HG03039 (cell line): ENCODE results near the gene KRTAP19-3.
"Not testable (repeated sequence)": the region's sequence is repeated elsewhere in the genome, so short reads cannot be mapped to it uniquely, and the experiment has no call there.

Experiments
- ATAC-seq: cut with Tn5 transposase; IDR thresholded peaks from one replicate; pipeline ENCODE4 v1.9.1; 2021; ENCODE audit warnings: mild to moderate bottlenecking, moderate library complexity; ENCODE audit not compliant: unreplicated experiment

KRTAP19-3 gene

GRCh38 chr21:30491963-30492428, at the start of gene KRTAP19-3:
Gene KRTAP19-3, minus strand, starts transcription at chr21:30492013. Its CDS starts 56 bp downstream, at chr21:30491957.
- no peak for ATAC-seq

- ATAC-seq: no peak
Observed at GRCh38 chr21:30518876-30519275, 27.1 kb upstream of the KRTAP19-3 start.

DNA sequence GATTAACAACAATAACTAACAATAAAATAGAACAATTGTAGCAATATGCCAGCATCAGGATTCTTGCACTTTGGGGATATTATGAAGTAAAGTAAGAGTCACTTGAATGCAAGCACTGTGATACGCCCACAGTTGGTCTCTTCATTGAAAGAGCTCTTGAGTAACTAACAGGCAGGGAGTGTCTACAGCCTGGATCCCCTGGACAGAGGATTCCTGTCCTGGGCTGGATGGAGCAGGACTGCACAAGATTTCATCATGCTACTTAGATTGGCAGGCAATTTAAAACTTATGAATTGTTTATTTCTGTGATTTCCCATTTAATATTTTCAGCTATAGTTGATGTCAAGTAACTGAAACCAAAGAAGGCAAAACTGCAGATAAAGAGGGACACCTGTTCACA, 23.9 kb upstream of the KRTAP19-3 start:
- no peak for ATAC-seq

- not testable (repeated sequence) for ATAC-seq
Observed at GRCh38 chr21:30505621-30506205, 13.9 kb upstream of the KRTAP19-3 start.

- no peak for ATAC-seq
Observed at GRCh38 chr21:30502041-30502440, 10.2 kb upstream of the KRTAP19-3 start, which contains the start of gene KRTAP19-5. Gene KRTAP19-5, minus strand, starts transcription at chr21:30502141. Its CDS starts 51 bp downstream, at chr21:30502090.

DNA sequence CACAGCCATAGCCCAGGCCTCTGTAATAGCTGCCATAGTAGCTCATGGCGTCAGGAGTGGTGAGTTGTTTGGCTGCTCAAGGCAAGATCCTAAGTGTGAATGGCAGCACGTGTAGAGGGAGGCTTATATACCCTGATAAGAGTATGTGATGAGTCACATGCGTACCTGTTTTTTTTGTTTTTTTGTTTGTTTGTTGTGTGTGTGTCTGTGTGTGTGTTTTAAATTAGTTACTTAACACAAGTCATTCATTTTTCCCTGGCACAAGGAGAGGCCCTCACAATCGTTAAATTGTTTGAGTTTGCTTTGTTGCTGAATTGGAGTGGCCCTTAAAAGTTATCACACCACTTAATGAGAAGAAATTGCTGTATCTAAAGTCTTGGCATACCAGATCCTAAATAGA, 5.3 kb upstream of the KRTAP19-3 start, which contains the start of gene KRTAP19-4:
Gene KRTAP19-4 (minus strand): TSS at position 101 of the 400 bp plus-strand sequence. CDS start 55 bp downstream, at position 46.
- ATAC-seq: no peak

- no peak for ATAC-seq
Observed at GRCh38 chr21:30487336-30487735, 4.5 kb downstream of the KRTAP19-3 start, which contains the start of gene KRTAP19-2. Gene KRTAP19-2, minus strand, starts transcription at chr21:30487436. Its CDS starts 88 bp downstream, at chr21:30487348.

- ATAC-seq: no peak
Observed at GRCh38 chr21:30486180-30486579, 5.6 kb downstream of the KRTAP19-3 start.

DNA sequence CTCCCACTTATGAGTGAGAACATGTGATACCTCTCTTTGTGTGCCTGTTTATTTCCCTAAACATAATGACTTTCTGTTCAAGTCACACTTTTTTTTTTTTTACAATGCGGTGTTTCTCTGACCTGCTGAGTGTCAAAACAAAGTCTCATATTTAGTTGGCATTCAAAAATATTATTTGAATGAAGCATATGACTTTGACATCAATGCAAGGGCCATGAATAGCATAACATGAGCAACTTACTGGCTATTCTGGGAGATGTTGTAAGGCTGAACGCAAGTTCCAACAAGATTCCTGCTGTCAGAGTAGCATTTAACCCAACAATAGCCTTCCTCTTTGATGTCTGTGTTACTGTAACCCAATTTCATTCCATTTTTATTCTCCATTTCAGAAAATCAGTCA, 9.7 kb downstream of the KRTAP19-3 start:
- ATAC-seq: no peak

DNA sequence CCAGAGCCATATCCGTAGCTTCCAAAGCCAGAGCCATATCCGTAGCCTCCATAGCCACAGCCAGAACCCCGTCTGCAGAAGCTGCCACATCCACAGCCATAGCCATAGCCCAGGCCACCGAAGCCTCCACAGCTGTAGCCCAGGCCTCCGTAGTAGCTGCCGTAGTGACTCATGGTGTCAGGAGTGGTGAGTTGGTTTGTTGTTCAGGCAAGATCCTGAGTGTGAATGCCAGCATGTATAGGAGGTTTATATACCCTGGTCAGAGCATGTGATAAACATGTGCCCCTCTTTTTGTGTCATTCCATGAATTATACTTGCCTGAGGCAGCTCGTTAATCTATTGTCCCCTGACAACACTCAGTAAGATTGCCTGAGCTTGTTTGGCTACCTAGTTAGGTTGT, 11.7 kb downstream of the KRTAP19-3 start, which contains the start of gene KRTAP19-1:
Gene KRTAP19-1 (minus strand): TSS at position 223 of the 400 bp plus-strand sequence. CDS start 50 bp downstream, at position 173.
- ATAC-seq: no peak

- ATAC-seq: no peak
Observed at GRCh38 chr21:30479259-30479658, 12.6 kb downstream of the KRTAP19-3 start.

- ATAC-seq: no peak
Observed at GRCh38 chr21:30478004-30478403, 13.8 kb downstream of the KRTAP19-3 start.

DNA sequence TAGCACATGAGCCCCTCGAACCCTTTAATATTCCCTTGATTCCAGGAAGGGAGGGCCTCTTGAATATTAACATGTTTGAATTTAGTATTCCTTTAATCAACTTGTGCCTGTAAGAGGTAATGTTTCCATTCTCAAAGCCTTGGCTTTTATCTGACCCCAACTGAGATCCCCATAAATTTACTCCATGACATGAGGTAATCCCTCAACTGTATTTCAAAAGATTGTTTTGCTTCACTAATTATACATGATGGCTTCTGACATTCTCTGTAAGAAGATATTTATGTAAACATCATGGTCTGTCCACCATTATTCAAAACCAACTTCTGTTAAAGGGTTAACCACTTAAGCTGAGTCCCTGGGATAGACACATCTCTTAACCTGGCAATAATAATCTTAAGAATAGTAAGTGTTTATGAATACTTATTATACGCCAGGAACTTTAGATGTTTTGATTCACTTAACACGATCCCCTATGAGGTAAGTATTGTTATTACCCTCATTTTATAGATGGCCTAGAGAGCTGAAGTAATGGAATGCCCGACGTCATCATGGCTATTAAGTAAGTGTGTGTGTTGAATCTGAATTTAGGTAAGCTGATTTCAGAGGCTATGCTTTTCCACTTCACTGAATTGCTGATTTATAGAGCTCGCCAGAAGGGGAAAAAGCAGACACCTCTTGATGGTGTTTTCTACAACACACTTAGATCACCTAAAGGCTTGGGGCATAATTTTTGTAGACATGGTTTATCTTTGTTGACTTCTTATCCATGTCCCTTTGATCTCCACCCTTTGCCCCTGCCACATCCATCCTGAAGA, 22.7 kb downstream of the KRTAP19-3 start:
- no peak for ATAC-seq

DNA sequence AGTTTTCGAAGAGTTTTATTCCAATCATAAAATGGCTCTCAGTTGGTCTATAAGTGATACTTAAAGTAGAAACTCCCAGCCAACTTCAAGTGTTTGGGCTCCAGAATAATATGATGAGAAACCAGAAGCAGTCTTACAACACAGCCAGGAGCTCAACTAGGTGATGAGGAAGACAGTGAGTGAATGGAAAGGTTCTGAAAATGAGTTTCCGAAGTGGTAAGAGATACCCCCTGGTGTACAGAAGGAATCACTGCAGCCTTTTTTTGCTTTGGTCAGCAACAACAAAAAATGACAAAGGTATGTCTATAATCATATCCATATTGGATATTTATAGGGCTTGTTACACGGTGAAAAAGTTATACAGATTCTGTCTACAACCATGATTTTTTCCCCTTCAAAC, 28.1 kb downstream of the KRTAP19-3 start:
- ATAC-seq: no peak

GRCh38 chr21:30448514-30448913, 43.3 kb downstream of the KRTAP19-3 start:
- ATAC-seq: no peak

- no peak for ATAC-seq
Observed at GRCh38 chr21:30447056-30447455, 44.8 kb downstream of the KRTAP19-3 start.

- ATAC-seq: no peak
Observed at GRCh38 chr21:30444204-30444603, 47.6 kb downstream of the KRTAP19-3 start.

- no peak for ATAC-seq
Observed at GRCh38 chr21:30443226-30443625, 48.6 kb downstream of the KRTAP19-3 start.
